GM12878 (cell line): ENCODE results near the gene FMOD. TPM values are rescaled to one million over a fixed set of nuclear protein-coding genes. Genes with fewer than 3 reads are reported as not detected.

Source experiments
- ATAC-seq: fragments of 200-7000 bp; cut with Tn5 transposase; 3 replicates; pipeline ENCODE4 v1.9.1; 2020; ENCODE audit warnings: mild to moderate bottlenecking, moderate library complexity
- BruUV-seq: library from RNA; stranded (reverse); fragments of 400-500 nt; replicated peaks from 2 replicates; lab custom pipeline; 2021; lab: Mats Ljungman, UMichigan
- CTCF ChIA-PET: fragments of 300-600 bp; sonication (Branson Sonifier 250); formaldehyde crosslinking; extraction: SDS; loops from one replicate; lab custom pipeline; 2021; ENCODE audit warnings: inconsistent platforms; lab: Yijun Ruan, JAX
- POLR2A ChIA-PET: fragments of 350-600 bp; formaldehyde crosslinking; extraction: SDS; loops from one replicate; lab custom pipeline; 2021; ENCODE audit warnings: inconsistent platforms; lab: Charles Lee
- RAD21 ChIA-PET: fragments of 300-600 bp; sonication (Branson Sonifier 250); formaldehyde crosslinking; loops from one replicate; lab custom pipeline; 2023; ENCODE audit warnings: antibody characterized with exemption; ENCODE audit not compliant: unreplicated experiment; lab: Charles Lee
- SMC1A ChIA-PET: fragments of 300-600 bp; sonication (Branson Sonifier 250); formaldehyde crosslinking; loops from one replicate; lab custom pipeline; 2023; ENCODE audit not compliant: unreplicated experiment, uncharacterized antibody; lab: Charles Lee
- DNase-seq: peaks from one replicate; pipeline ENCODE4 v3.0.0-alpha.2; 2011; ENCODE audit warnings: low read depth, low spot score
- FAIRE-seq: peaks from 3 replicates; lab custom pipeline; 2011; peaks lifted over from hg19 to GRCh38; lab: Jason Lieb, UNC
- H2AFZ ChIP-seq: 2 replicates; pipeline ENCODE4 v1.6.0; 2011; ENCODE audit warnings: low read depth, low read length, control low read depth; ENCODE audit not compliant: control insufficient read depth
- H3K27ac ChIP-seq: 2 replicates; pipeline ENCODE4 v1.5.1; 2011; ENCODE audit warnings: control low read depth; ENCODE audit not compliant: control insufficient read depth, insufficient read depth
- H3K27me3 ChIP-seq, 2 experiments: replicated peaks in 1 of 2; 2 replicates each; pipeline versions ENCODE4 v1.6.0 to v1.6.1; 2011; ENCODE audit warnings: low read length in 1 of 2; ENCODE audit not compliant: control insufficient read depth in 2 of 2, insufficient read depth in 2 of 2
- H3K36me3 ChIP-seq, 2 experiments: 2 replicates each; pipeline ENCODE4 v1.5.1; 2011; ENCODE audit warnings: low read length in 1 of 2; ENCODE audit not compliant: control insufficient read depth in 2 of 2, insufficient read depth in 2 of 2
- H3K4me1 ChIP-seq: 2 replicates; pipeline ENCODE4 v1.6.1; 2011; ENCODE audit warnings: mild to moderate bottlenecking, low read length, moderate library complexity, mixed read lengths; ENCODE audit not compliant: control insufficient read depth, insufficient read depth
- H3K4me2 ChIP-seq: 2 replicates; pipeline ENCODE4 v1.6.0; 2011; ENCODE audit warnings: control low read depth; ENCODE audit not compliant: control insufficient read depth, insufficient read depth
- H3K4me3 ChIP-seq: fragments of 200-600 bp; sonication (generic); 2 replicates; pipeline ENCODE4 v1.5.1; 2016
- H3K79me2 ChIP-seq: 2 replicates; pipeline ENCODE4 v1.6.0; 2011; ENCODE audit warnings: low read length; ENCODE audit not compliant: control insufficient read depth, insufficient read depth
- H3K9ac ChIP-seq: 2 replicates; pipeline ENCODE4 v1.8.0; 2011; ENCODE audit warnings: low read length, control low read depth, mixed read lengths; ENCODE audit not compliant: control insufficient read depth, insufficient read depth
- H3K9me3 ChIP-seq: replicated peaks from 3 replicates; pipeline ENCODE4 v1.5.1; 2011; ENCODE audit warnings: mild to moderate bottlenecking, low read length; ENCODE audit not compliant: control insufficient read depth, insufficient read depth
- H4K20me1 ChIP-seq: 2 replicates; pipeline ENCODE4 v1.6.0; 2011; ENCODE audit not compliant: control insufficient read depth, insufficient read depth
- ASH2L ChIP-seq: fragments of 300-600, 200-600 bp; sonication (generic); IDR thresholded peaks from 2 replicates; pipeline ENCODE4 v1.6.1; 2017; ENCODE audit warnings: low read depth, mild to moderate bottlenecking, borderline replicate concordance
- HDAC2 ChIP-seq: fragments of 200-600 bp; sonication (generic); IDR thresholded peaks from 2 replicates; pipeline ENCODE4 v1.6.1; 2017
- KDM1A ChIP-seq: fragments of 200-600 bp; sonication (generic); IDR thresholded peaks from 2 replicates; pipeline ENCODE4 v1.6.1; 2016; ENCODE audit warnings: borderline replicate concordance
- KLF5 ChIP-seq: fragments of 450-650 bp; IDR thresholded peaks from 2 replicates; pipeline ENCODE4 v1.6.1; 2014; ENCODE audit warnings: mild to moderate bottlenecking; ENCODE audit not compliant: partially characterized antibody
- MLLT1 ChIP-seq: fragments of 450-650 bp; IDR thresholded peaks from 2 replicates; pipeline ENCODE4 v1.6.1; 2016; ENCODE audit warnings: mild to moderate bottlenecking
- MYB ChIP-seq: fragments of 150-350 bp; IDR thresholded peaks from 2 replicates; pipeline ENCODE4 v1.6.1; 2014; ENCODE audit warnings: mild to moderate bottlenecking, low read depth, low read length, borderline replicate concordance
- NBN ChIP-seq: fragments of 450-650 bp; IDR thresholded peaks from 2 replicates; pipeline ENCODE4 v1.6.1; 2016
- NFIC ChIP-seq: IDR thresholded peaks from 2 replicates; pipeline ENCODE4 v1.6.1; 2012; ENCODE audit warnings: low read depth, mild to moderate bottlenecking, inconsistent platforms, low read length, moderate library complexity
- PML ChIP-seq: IDR thresholded peaks from 2 replicates; pipeline ENCODE4 v1.6.1; 2012; ENCODE audit warnings: low read length, inconsistent platforms
- WGBS: methylation state at CpG from one replicate; pipeline ENCODE4 v1.1.6; 2016; ENCODE audit warnings: low lambda C conversion rate; ENCODE audit not compliant: insufficient replicate concordance, insufficient coverage; ENCODE audit errors: missing lambda C conversion rate; 5-methylcytosine and 5-hydroxymethylcytosine counted together
- in situ Hi-C: fragments of 300-500 bp; cut with MboI; formaldehyde crosslinking; loops from 9 replicates; pipeline ENCODE4 v1.14.3; 2018; ENCODE audit warnings: mixed read lengths
- intact Hi-C: fragments of 100-400 bp; cut with micrococcal nuclease; formaldehyde crosslinking; loops from one replicate; pipeline ENCODE4 v1.14.2; 2022; ENCODE audit not compliant: unreplicated experiment
- polyA plus RNA-seq, 11 experiments: library from polyadenylated mRNA; depleted of rRNA in 4 of 11; unstranded in 6 of 11; stranded (reverse) in 5 of 11; fragments of >200 nt; fragmentation: Nextera tagmentation in 4 of 11; fragmentation: Illumina TruSeq in 1 of 11; extraction: Ambion mirVana in 4 of 11; extraction: Trizol in 1 of 11; gene quantifications; 1 replicate in 1 of 11; 2 replicates in 10 of 11; pipeline versions ENCODE4 v1.2.1 to v1.2.3, GENCODE V29; 2011 to 2016; ENCODE audit warnings: inconsistent platforms in 2 of 11, missing spikeins in 2 of 11, low read depth in 1 of 11
- total RNA-seq, 4 experiments: library from RNA; depleted of rRNA in 3 of 4; stranded (reverse); fragments of >200 nt in 3 of 4; fragmentation: Illumina TruSeq in 1 of 4; extraction: Trizol in 1 of 4; gene quantifications; 2 replicates each; pipeline versions ENCODE4 v1.2.1 to v1.2.3, GENCODE V29; 2013 to 2021
- TF ChIP-seq, protein P1 (sequence below): fragments of 450-650 bp; IDR thresholded peaks from 2 replicates; pipeline ENCODE4 v1.6.1; 2016; ENCODE audit warnings: mild to moderate bottlenecking, moderate library complexity, borderline replicate concordance
- TF ChIP-seq, protein P2 (sequence below): fragments of 450-650 bp; IDR thresholded peaks from 2 replicates; pipeline ENCODE4 v1.6.1; 2017; ENCODE audit warnings: mild to moderate bottlenecking, moderate library complexity

Gene FMOD
- total and polyA plus RNA-seq, 10 of the 15 experiments (the other 5 are each of a cell fraction or from before 2014, with no cell fraction given): 0.03 to 0.26 (median 0.11) TPM; not detected in 7

DNA sequence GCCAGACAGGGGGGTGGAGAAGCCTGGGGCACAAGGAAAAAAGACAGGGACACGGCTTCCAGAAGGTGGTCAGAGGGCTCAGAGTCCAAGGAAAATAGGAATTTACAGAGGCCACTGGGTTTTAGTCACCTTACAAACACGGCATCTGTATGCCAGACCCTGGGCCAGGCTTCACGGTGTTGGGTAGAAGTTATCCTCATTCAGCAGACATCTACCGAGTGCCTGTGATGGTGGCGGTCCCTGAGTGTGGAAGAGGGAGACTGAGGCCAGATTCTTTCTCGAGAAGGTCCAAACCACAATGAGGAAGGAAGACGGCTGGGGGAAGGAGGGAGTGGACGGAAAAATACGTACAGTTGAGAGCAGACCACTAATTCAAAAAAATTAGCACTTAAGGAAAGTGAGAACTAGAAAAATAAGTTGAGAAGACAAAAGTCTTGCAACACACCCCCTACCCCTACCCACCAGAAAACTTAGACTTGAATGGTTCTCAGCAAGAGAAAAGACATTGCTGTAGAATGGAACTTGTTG lies 46.5 kb downstream of the FMOD start:
- H4K20me1 ChIP-seq: peaks cover 10% of the 10 kb centered on the region
- peak overlapping the region; percentile 85 for H3K27ac ChIP-seq
- CTCF ChIA-PET: interaction anchor here (3.6 to 9.4 kb wide), 5 partner anchors 16 to 36 kb away, joined by 32 to 281 read pairs (median 106); no protein-coding TSS in a partner anchor
- no peaks in the 10 kb centered on the region for H3K27me3 ChIP-seq
- SMC1A ChIA-PET: interaction anchor here (2.9 to 9.7 kb wide), 5 partner anchors 10 to 34 kb away, joined by 11 to 406 read pairs (median 183); no protein-coding TSS in a partner anchor
- DNase-seq (no peak), ATAC-seq (no peak), FAIRE-seq (no peak)
- H2AFZ ChIP-seq: no peak overlapping the region
- H3K4me2 ChIP-seq: peak overlapping the region; percentile 77
- under 1% methylated on average over 9 of the region's 9 CpGs for WGBS
- peaks cover 4 to 10% of the 10 kb centered on the region in 2 experiments for H3K36me3 ChIP-seq
- POLR2A ChIA-PET: interaction anchor here (0.6 to 10.0 kb wide), 5 partner anchors 10 to 149 kb away, joined by 3 to 393 read pairs (median 51); no protein-coding TSS in a partner anchor
- peaks cover 55% of the 10 kb centered on the region for H3K79me2 ChIP-seq
- in situ Hi-C loops: no loop called here
- RAD21 ChIA-PET: interaction anchor here (6.8 to 9.7 kb wide), 3 partner anchors 20 to 31 kb away, joined by 97 to 470 read pairs (median 351); no protein-coding TSS in a partner anchor
- no peaks in the 10 kb centered on the region for H3K9me3 ChIP-seq
- intact Hi-C loops: no loop called here
- H3K4me3 ChIP-seq: peak overlapping the region; percentile 83
- peaks cover 40% of the 10 kb centered on the region for H3K4me1 ChIP-seq
- H3K9ac ChIP-seq: peak overlapping the region; percentile 79
- BruUV-seq: no TSS peak
- TF ChIP-seq, protein P1, sequence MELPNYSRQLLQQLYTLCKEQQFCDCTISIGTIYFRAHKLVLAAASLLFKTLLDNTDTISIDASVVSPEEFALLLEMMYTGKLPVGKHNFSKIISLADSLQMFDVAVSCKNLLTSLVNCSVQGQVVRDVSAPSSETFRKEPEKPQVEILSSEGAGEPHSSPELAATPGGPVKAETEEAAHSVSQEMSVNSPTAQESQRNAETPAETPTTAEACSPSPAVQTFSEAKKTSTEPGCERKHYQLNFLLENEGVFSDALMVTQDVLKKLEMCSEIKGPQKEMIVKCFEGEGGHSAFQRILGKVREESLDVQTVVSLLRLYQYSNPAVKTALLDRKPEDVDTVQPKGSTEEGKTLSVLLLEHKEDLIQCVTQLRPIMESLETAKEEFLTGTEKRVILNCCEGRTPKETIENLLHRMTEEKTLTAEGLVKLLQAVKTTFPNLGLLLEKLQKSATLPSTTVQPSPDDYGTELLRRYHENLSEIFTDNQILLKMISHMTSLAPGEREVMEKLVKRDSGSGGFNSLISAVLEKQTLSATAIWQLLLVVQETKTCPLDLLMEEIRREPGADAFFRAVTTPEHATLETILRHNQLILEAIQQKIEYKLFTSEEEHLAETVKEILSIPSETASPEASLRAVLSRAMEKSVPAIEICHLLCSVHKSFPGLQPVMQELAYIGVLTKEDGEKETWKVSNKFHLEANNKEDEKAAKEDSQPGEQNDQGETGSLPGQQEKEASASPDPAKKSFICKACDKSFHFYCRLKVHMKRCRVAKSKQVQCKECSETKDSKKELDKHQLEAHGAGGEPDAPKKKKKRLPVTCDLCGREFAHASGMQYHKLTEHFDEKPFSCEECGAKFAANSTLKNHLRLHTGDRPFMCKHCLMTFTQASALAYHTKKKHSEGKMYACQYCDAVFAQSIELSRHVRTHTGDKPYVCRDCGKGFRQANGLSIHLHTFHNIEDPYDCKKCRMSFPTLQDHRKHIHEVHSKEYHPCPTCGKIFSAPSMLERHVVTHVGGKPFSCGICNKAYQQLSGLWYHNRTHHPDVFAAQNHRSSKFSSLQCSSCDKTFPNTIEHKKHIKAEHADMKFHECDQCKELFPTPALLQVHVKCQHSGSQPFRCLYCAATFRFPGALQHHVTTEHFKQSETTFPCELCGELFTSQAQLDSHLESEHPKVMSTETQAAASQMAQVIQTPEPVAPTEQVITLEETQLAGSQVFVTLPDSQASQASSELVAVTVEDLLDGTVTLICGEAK: peak; percentile 40; the same call in 1 of the 2 replicates
- peak; percentile 19 for TF ChIP-seq KLF5
- no peak for TF ChIP-seq PML
- no peak for TF ChIP-seq MYB
- TF ChIP-seq, protein P2, sequence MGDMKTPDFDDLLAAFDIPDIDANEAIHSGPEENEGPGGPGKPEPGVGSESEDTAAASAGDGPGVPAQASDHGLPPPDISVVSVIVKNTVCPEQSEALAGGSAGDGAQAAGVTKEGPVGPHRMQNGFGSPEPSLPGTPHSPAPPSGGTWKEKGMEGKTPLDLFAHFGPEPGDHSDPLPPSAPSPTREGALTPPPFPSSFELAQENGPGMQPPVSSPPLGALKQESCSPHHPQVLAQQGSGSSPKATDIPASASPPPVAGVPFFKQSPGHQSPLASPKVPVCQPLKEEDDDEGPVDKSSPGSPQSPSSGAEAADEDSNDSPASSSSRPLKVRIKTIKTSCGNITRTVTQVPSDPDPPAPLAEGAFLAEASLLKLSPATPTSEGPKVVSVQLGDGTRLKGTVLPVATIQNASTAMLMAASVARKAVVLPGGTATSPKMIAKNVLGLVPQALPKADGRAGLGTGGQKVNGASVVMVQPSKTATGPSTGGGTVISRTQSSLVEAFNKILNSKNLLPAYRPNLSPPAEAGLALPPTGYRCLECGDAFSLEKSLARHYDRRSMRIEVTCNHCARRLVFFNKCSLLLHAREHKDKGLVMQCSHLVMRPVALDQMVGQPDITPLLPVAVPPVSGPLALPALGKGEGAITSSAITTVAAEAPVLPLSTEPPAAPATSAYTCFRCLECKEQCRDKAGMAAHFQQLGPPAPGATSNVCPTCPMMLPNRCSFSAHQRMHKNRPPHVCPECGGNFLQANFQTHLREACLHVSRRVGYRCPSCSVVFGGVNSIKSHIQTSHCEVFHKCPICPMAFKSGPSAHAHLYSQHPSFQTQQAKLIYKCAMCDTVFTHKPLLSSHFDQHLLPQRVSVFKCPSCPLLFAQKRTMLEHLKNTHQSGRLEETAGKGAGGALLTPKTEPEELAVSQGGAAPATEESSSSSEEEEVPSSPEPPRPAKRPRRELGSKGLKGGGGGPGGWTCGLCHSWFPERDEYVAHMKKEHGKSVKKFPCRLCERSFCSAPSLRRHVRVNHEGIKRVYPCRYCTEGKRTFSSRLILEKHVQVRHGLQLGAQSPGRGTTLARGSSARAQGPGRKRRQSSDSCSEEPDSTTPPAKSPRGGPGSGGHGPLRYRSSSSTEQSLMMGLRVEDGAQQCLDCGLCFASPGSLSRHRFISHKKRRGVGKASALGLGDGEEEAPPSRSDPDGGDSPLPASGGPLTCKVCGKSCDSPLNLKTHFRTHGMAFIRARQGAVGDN: no peak
- TF ChIP-seq NBN: no peak
- no peak for TF ChIP-seq ASH2L
- TF ChIP-seq HDAC2: no peak
- TF ChIP-seq KDM1A: no peak
- TF ChIP-seq MLLT1: peak; percentile 61
- TF ChIP-seq NFIC: no peak
